Measurements from ENCODE around the gene KRTAP10-3. TPM values are rescaled to one million over a fixed set of nuclear protein-coding genes. Genes with fewer than 3 reads are reported as not detected.

The KRTAP10-3 gene
- total RNA-seq, 1 experiment from 2014 or later = not detected

DNA sequence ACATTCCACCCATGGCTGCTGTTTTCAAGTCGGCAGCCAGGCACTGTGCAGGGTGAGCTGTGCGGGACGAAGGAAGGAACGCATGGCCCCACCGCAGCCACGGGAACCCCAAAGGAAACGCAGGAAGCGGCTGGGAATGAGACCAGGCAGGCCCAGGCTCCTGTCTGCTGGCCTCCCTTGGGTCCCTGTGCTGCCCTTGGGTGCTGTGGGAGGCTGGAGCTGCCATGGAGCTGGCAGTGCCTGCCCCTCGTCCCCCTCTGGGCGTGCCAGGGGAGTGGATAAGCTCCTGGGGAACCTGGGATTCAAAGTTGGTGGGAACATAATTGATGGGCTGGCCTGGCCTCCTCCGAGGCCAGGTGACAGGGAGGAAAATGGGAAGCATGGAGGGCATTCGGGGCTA lies 9.7 kb upstream of the KRTAP10-3 start:
- TF ChIP-seq, protein P1, sequence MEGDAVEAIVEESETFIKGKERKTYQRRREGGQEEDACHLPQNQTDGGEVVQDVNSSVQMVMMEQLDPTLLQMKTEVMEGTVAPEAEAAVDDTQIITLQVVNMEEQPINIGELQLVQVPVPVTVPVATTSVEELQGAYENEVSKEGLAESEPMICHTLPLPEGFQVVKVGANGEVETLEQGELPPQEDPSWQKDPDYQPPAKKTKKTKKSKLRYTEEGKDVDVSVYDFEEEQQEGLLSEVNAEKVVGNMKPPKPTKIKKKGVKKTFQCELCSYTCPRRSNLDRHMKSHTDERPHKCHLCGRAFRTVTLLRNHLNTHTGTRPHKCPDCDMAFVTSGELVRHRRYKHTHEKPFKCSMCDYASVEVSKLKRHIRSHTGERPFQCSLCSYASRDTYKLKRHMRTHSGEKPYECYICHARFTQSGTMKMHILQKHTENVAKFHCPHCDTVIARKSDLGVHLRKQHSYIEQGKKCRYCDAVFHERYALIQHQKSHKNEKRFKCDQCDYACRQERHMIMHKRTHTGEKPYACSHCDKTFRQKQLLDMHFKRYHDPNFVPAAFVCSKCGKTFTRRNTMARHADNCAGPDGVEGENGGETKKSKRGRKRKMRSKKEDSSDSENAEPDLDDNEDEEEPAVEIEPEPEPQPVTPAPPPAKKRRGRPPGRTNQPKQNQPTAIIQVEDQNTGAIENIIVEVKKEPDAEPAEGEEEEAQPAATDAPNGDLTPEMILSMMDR (IDR thresholded peaks at IDR 0.05; ENCODE audit: unreplicated experiment) = no peak
- BruUV-seq (replicated peaks) = no TSS peak
- H3K9me3 Mint-ChIP-seq (ENCODE audit: low read depth, unreplicated experiment) = peaks cover 6% of the 10 kb centered on the region
- H3K4me3 Mint-ChIP-seq (ENCODE audit: low read depth, unreplicated experiment) = no peak overlapping the region
- no peak overlapping the region for H3K27ac Mint-ChIP-seq (ENCODE audit: unreplicated experiment)
- H3K27me3 Mint-ChIP-seq (ENCODE audit: unreplicated experiment) = peaks cover 68% of the 10 kb centered on the region
- intact Hi-C loops (cut with micrococcal nuclease; ENCODE audit: unreplicated experiment) = no loop called here
- CTCF ChIA-PET = no interaction called here
- no peaks in the 10 kb centered on the region for H3K36me3 Mint-ChIP-seq (ENCODE audit: insufficient read depth, unreplicated experiment)
- no peaks in the 10 kb centered on the region for H3K4me1 Mint-ChIP-seq (ENCODE audit: low read depth, unreplicated experiment)
- DNase-seq = no peak

DNA sequence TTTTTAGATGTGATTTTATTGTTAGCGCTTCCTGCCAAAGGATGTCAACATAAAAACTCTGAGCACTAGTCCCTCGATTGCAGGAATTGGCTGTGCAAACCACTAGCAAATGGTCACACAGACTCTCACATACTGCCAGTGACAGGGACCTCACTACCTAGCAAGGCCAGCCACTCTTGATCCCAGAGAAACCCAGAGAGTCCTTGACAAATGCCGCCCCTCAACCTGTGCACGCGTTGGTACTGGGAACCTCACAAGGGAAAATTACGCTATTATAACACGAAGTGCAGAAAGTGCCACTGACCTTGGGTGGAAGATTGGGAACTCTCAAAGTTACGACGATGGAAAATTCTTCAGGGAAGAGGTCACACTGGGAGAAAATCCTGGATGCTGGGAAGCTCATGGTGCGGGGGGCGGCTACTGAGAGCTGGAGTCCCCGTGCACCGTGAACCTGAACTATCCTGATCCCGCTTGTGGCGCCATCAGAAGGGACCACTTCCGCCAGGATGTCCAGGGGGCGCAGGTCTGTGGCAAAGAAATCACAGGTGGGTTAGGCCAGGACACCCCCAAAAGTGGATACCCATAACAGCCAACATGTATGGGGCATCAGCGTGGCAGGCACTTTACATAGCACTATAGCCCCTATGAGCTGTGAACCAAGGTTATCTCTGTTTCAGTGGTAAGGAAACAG lies 9.0 kb upstream of the KRTAP10-3 start:
- BruUV-seq (replicated peaks) = no TSS peak
- no peak overlapping the region for H3K4me3 Mint-ChIP-seq (ENCODE audit: low read depth, unreplicated experiment)
- H3K4me1 Mint-ChIP-seq (ENCODE audit: low read depth, unreplicated experiment) = no peaks in the 10 kb centered on the region
- no peak for DNase-seq
- H3K9me3 Mint-ChIP-seq (ENCODE audit: low read depth, unreplicated experiment) = peaks cover 6% of the 10 kb centered on the region
- no peak overlapping the region for H3K27ac Mint-ChIP-seq (ENCODE audit: unreplicated experiment)
- H3K27me3 Mint-ChIP-seq (ENCODE audit: unreplicated experiment) = peaks cover 68% of the 10 kb centered on the region
- CTCF ChIA-PET = no interaction called here
- intact Hi-C loops (cut with micrococcal nuclease; ENCODE audit: unreplicated experiment) = no loop called here
- H3K36me3 Mint-ChIP-seq (ENCODE audit: insufficient read depth, unreplicated experiment) = no peaks in the 10 kb centered on the region
- TF ChIP-seq, protein P1 (IDR thresholded peaks at IDR 0.05; ENCODE audit: unreplicated experiment) = no peak

DNA sequence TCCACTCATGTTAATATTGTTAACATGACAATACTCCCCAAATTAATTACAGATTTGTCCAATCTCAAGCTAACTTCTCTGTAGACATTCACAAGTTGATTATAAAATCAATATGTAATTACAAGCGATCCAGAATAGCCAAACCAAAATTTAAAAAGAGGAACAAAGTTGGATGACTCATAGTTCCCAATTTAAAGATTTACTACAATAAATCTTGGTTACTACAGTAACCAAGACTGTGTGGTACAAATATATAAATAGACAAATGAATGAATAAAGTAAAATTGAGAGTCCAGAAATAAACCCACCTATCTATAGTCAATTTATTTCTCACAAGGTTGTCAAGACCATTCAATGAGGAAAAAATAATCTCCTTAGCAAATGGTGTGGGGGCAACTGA lies 7.8 kb upstream of the KRTAP10-3 start:
- Mint-ChIP-seq H3K4me1 (ENCODE audit: low read depth, unreplicated experiment) (no peaks in the 10 kb centered on the region), H3K27me3 (ENCODE audit: unreplicated experiment) (peaks cover 70% of the 10 kb centered on the region), H3K27ac (ENCODE audit: unreplicated experiment) (no peak overlapping the region), H3K36me3 (ENCODE audit: insufficient read depth, unreplicated experiment) (no peaks in the 10 kb centered on the region), H3K9me3 (ENCODE audit: low read depth, unreplicated experiment) (peaks cover 1% of the 10 kb centered on the region), H3K4me3 (ENCODE audit: low read depth, unreplicated experiment) (no peak overlapping the region)
- CTCF ChIA-PET = no interaction called here
- TF ChIP-seq, protein P1 (IDR thresholded peaks at IDR 0.05; ENCODE audit: unreplicated experiment) = no peak
- no peak for DNase-seq
- intact Hi-C loops (cut with micrococcal nuclease; ENCODE audit: unreplicated experiment) = no loop called here
- BruUV-seq (replicated peaks) = no TSS peak

DNA sequence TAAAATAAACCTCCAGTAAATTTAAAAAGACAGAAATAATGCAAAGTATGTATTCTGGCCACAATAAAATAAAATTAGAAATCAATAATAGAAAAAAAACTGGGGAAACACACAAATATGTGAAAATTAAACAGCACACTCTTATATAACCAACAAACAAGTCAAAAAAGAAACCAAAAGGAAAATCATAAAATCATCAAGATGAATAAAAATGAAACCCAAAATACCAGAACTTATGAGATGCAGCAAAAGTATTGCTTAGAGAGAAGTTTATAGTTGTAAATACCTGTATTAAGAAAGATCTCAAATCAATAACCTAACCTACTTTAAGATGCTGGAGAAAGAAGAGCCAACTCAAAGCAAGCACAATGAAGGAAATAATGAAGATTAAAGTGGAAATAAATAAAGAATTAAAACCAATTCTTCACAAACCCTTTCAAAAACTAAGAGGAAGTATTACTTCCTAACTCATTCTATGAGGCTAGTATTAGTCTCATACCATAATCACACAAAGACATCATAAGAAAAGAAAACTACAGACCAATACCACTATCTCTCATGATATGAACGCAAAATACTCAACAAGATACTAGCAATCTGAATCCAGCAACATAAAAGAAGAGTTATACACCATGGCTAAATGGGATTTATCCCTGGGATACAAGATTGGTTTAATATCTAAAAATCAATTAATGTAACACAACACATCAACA lies 6.4 kb upstream of the KRTAP10-3 start:
- no peak overlapping the region for H3K4me3 Mint-ChIP-seq (ENCODE audit: low read depth, unreplicated experiment)
- H3K27ac Mint-ChIP-seq (ENCODE audit: unreplicated experiment) = no peak overlapping the region
- no peaks in the 10 kb centered on the region for H3K9me3 Mint-ChIP-seq (ENCODE audit: low read depth, unreplicated experiment)
- intact Hi-C loops (cut with micrococcal nuclease; ENCODE audit: unreplicated experiment) = no loop called here
- H3K4me1 Mint-ChIP-seq (ENCODE audit: low read depth, unreplicated experiment) = no peaks in the 10 kb centered on the region
- no peak for DNase-seq
- H3K36me3 Mint-ChIP-seq (ENCODE audit: insufficient read depth, unreplicated experiment) = no peaks in the 10 kb centered on the region
- CTCF ChIA-PET = no interaction called here
- H3K27me3 Mint-ChIP-seq (ENCODE audit: unreplicated experiment) = peaks cover 76% of the 10 kb centered on the region
- TF ChIP-seq, protein P1 (IDR thresholded peaks at IDR 0.05; ENCODE audit: unreplicated experiment) = no peak
- BruUV-seq (replicated peaks) = no TSS peak

Measured in Calu3 (cell line).